Glomerular endothelial cell (primary cell): ENCODE measurements around the gene DONSON. TPM values are rescaled to one million over a fixed set of nuclear protein-coding genes. Genes with fewer than 3 reads are reported as not detected.

Experiments used
- DNase-seq: peaks from one replicate; pipeline ENCODE4 v3.0.0-alpha.2; 2011; ENCODE audit warnings: low read depth, low spot score; ENCODE audit errors: extremely low read depth
- total RNA-seq: library from RNA; depleted of rRNA; stranded (reverse); fragments of >200 nt; gene quantifications from 2 replicates; pipeline ENCODE4 v1.2.3, GENCODE V29; 2015

DONSON gene
- total RNA-seq, 1 donor from 2014 or later: 17.7 TPM

DNA sequence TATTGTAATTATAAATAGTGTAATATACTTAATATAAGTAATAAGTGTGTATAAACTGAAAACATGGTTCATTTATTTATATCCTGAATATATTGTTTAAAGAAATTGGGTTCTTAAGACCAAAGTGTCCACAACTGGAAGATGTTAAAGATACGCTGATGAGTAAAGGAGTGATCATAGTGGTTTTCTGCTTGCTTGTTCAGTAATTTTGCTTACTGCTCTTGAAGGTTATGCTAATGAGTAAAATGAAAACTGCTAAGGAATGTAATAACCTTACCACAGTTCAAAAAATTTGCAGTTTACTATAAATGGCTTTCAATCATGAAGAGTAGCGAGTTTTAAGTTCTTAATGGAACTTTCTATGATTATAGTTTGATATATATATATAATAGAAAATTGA lies 22.0 kb downstream of the DONSON start:
- no peak for DNase-seq

DNA sequence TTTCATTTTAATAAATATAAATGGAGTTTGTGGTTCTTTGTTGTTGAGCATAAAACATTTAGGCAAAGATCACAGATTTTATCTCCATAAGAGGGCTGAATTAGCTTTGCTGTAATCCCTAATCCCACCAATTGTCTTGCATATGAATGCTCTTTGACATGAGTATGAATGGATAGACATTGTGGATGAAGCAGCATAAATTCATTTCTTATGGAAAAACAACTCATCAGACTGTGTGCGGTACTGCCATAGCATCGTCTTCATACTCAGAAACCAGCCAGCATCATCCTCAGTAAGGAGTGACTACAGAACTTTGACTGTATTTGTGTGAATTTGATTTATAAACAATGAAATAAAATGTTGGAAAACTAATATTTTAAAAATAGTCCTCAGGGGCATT lies 26.1 kb downstream of the DONSON start:
- DNase-seq: no peak

GRCh38 chr21:33561373-33561772 lies 27.1 kb downstream of the DONSON start:
- no peak for DNase-seq

GRCh38 chr21:33560965-33561364 lies 27.5 kb downstream of the DONSON start:
- no peak for DNase-seq

DNA sequence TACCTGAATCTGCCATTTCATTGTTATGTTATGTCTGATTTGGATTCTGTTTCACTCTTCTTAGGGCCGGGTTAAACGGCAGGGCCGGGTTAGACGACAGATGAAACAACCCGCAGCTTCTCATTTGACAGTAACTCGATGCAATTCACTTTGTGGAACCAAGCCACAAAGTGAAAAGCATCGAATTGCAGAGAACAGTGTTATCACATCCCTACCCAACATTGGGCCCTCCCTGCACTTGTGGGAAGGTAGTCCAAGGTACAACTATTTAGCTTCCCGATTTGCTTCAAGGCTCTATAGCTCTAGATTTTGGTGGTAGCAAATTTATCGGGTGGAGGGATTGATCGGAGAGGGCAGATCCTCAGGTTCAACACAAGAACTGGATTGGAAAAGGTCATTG lies 28.7 kb downstream of the DONSON start:
- no peak for DNase-seq

DNA sequence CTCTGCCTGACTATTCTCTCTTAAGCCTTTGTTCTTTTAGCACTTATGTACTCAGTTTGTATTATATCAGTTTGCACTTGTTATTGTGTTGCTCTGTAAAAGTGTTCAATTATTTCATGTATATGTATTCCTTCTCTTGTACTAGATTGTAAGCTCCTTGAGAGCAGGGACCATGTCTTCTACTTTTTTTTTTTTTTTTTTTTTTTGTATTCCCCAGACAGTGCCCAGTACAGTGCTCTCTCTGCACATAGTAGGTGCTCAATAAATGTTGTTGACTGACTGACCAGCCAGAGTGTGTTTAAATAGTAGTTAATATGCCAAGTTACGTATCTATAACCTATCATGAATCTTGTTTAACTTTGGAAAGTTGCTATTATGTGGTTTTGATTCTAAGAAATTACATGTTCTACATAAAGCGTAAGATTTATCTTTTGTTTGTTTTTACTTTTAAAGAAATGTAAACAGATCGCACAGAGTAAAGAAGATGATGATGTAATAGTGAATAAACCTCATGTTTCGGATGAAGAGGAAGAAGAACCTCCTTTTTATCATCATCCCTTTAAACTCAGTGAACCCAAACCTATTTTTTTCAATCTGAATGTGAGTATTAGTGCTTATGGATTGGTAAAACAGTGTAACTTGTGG lies 29.6 kb downstream of the DONSON start:
- no peak for DNase-seq

- no peak for DNase-seq
Observed at GRCh38 chr21:33557447-33557846, 31.0 kb downstream of the DONSON start.

- DNase-seq: no peak
Observed at GRCh38 chr21:33554982-33555344, 33.5 kb downstream of the DONSON start.

DNA sequence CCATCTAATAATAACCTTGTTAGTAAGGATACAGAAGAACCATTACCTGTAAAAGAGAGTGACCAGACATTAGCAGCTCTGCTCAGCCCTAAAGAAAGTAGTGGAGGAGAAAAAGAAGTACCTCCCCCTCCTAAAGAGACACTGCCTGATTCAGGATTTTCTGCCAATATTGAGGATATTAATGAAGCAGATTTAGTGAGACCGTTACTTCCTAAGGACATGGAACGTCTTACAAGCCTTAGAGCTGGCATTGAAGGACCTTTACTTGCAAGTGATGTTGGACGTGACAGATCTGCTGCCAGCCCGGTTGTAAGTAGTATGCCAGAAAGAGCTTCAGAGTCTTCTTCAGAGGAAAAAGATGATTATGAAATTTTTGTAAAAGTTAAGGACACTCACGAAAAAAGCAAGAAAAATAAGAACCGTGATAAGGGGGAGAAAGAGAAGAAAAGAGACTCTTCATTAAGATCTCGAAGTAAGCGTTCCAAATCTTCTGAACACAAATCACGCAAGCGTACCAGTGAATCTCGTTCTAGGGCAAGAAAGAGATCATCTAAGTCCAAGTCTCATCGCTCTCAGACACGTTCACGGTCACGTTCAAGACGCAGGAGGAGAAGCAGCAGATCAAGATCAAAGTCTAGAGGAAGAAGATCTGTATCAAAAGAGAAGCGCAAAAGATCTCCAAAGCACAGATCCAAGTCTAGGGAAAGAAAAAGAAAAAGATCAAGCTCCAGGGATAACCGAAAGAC lies 34.1 kb downstream of the DONSON start:
- DNase-seq: no peak

- DNase-seq: no peak
Observed at GRCh38 chr21:33552999-33553598, 35.4 kb downstream of the DONSON start.

DNA sequence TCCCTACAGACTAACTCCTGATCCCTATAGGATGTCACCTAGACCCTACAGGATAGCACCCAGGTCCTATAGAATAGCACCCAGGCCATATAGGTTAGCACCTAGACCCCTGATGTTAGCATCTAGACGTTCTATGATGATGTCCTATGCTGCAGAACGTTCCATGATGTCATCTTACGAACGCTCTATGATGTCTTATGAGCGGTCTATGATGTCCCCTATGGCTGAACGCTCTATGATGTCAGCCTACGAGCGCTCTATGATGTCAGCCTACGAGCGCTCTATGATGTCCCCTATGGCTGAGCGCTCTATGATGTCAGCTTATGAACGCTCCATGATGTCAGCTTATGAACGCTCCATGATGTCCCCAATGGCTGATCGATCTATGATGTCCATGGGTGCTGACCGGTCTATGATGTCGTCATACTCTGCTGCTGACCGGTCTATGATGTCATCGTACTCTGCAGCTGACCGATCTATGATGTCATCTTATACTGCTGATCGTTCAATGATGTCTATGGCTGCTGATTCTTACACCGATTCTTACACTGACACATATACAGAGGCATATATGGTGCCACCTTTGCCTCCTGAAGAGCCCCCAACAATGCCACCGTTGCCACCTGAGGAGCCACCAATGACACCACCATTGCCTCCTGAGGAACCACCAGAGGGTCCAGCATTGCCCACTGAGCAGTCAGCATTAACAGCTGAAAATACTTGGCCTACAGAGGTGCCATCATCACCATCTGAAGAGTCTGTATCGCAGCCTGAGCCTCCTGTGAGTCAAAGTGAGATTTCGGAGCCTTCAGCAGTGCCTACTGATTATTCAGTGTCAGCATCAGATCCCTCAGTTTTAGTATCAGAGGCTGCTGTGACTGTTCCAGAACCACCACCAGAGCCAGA lies 36.1 kb downstream of the DONSON start:
- DNase-seq: no peak

DNA sequence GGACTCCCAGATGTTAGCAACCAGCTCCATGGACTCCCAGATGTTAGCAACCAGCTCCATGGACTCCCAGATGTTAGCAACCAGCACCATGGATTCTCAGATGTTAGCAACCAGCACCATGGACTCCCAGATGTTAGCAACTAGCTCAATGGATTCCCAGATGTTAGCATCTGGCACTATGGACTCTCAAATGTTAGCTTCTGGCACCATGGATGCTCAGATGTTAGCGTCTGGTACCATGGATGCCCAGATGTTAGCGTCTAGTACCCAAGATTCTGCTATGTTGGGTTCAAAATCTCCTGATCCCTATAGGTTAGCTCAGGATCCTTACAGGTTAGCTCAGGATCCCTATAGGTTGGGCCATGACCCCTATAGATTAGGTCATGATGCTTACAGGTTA lies 36.8 kb downstream of the DONSON start:
- no peak for DNase-seq

DNA sequence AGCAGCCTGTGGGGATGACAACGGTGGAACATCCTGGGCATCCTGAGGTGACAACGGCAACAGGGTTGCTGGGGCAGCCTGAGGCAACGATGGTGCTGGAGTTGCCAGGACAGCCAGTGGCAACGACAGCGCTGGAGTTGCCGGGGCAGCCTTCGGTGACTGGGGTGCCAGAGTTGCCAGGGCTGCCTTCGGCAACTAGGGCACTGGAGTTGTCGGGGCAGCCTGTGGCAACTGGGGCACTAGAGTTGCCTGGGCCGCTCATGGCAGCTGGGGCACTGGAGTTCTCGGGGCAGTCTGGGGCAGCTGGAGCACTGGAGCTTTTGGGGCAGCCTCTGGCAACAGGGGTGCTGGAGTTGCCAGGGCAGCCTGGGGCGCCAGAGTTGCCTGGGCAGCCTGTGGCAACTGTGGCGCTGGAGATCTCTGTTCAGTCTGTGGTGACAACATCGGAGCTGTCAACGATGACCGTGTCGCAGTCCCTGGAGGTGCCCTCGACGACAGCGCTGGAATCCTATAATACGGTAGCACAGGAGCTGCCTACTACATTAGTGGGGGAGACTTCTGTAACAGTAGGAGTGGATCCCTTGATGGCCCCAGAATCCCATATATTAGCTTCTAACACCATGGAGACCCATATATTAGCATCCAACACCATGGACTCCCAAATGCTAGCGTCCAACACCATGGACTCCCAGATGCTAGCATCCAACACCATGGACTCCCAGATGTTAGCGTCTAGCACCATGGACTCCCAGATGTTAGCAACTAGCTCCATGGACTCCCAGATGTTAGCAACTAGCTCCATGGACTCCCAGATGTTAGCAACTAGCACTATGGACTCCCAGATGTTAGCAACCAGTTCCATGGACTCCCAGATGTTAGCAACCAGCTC lies 37.5 kb downstream of the DONSON start:
- DNase-seq: no peak

- no peak for DNase-seq
Observed at GRCh38 chr21:33549848-33550771, 38.4 kb downstream of the DONSON start.

DNA sequence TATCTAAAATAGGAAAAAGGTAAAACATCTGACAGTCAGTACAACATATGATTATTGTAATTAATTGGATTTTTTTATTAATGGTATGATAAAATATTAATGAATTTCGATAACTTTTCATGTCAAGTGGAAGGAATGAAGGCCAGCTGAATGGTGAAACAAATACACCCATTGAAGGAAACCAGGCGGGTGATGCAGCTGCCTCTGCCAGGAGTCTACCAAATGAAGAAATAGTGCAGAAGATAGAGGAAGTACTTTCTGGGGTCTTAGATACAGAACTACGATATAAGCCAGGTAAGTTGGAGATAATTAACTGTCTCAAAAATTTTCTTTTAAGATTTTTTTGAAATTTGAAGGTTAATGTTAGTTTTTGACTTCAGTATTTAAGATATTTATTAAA lies 42.4 kb downstream of the DONSON start:
- DNase-seq: no peak

DNA sequence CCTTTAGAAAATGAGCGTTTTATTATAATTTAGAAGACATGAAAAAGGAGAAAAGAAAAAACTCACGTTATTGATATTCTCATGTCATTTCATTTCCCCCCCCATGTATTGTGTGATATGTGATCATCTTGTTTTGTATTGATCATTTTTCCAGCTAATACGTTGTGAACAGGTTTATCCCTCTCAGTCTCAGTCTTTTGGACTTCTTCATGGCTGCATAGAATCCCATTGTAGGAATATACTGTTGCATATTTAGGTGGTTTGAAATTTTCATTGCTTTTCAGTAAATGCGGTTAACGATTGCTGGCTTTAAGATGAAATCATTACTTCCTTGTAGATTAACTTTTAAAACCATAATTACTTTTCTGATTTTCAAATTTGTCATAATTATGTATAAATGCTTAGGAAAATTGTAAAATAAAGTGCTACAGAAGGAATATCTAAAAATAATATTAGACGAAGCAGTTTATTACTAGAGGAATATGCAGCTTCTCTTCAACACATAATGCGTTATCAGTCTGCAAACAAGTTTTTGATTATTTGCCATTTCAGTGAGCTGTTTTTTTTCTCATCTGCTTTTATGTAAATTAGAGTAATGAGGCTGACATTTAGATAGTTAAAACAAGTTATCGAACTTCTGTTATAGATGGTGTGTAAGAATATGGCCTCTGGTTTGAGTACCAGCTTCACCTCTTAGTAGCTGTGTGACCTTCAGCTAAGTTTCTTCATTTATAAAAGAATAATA lies 43.9 kb downstream of the DONSON start:
- DNase-seq: no peak

DNA sequence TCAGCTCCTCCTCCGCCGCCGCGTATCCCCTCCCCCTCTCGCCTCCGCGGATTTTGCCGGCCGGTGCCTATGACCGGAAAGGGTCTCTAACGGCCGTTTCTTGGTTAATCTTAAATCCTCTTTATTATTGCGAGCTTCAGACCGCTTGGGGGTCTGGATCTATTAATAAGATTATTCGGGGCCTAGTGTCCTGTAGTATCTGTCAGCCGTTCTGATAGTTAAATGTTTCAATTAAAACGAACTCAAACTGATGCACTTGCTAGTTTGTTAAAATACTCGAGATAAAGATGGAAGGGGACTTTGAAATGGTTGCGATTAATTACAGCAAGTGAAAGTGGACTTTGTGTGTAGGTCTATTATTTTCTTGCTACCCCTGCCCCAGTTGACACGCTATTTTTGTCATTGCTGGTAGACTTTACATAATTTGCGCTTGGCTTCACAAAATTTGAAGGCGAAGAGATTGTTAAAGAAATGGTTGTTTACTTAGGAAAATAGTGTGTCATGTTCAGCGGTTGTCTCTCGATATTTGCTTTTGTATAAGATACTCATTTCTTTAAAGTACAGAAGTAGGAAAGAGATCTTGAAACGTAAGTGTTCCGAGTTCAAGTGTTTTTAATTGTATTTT lies 44.9 kb downstream of the DONSON start:
- no peak for DNase-seq
